ENCODE results near the gene CPNE6. TPM values are rescaled to one million over a fixed set of nuclear protein-coding genes. Genes with fewer than 3 reads are reported as not detected.

CPNE6 gene
- total RNA-seq, 2 donors from 2014 or later: not detected

GRCh38 chr14:24058260-24058950 is 13.0 kb upstream of the CPNE6 start:
- DNase-seq (peak; percentile 38 to 63 (median 48)), ATAC-seq (peak; percentile 87)
- Mint-ChIP-seq H3K4me3 (no peak overlapping the region), H3K27ac (no peak overlapping the region), H3K27me3 (peaks cover 15% of the 10 kb centered on the region), H3K36me3 (ENCODE audit: low read depth) (no peaks in the 10 kb centered on the region), H3K4me1 (peaks cover 4% of the 10 kb centered on the region)
- H3K9me3 ChIP-seq (ENCODE audit: control insufficient read depth, low read length, poor library complexity, severe bottlenecking): no peaks in the 10 kb centered on the region

GRCh38 chr14:24058951-24059475 is 12.3 kb upstream of the CPNE6 start:
- H3K27ac Mint-ChIP-seq: no peak overlapping the region
- H3K36me3 Mint-ChIP-seq (ENCODE audit: low read depth): no peaks in the 10 kb centered on the region
- peaks cover 4% of the 10 kb centered on the region for H3K4me1 Mint-ChIP-seq
- no peak overlapping the region for H3K4me3 Mint-ChIP-seq
- DNase-seq (no peak), ATAC-seq (no peak)
- peaks cover 12% of the 10 kb centered on the region for H3K27me3 Mint-ChIP-seq
- H3K9me3 ChIP-seq (ENCODE audit: control insufficient read depth, low read length, poor library complexity, severe bottlenecking): no peaks in the 10 kb centered on the region

GRCh38 chr14:24059841-24060388 is 11.4 kb upstream of the CPNE6 start:
- no peak for DNase-seq
- H3K27me3 Mint-ChIP-seq: peaks cover 3% of the 10 kb centered on the region
- H3K4me3 Mint-ChIP-seq: no peak overlapping the region
- no peaks in the 10 kb centered on the region for H3K9me3 ChIP-seq (ENCODE audit: control insufficient read depth, low read length, poor library complexity, severe bottlenecking)
- H3K4me1 Mint-ChIP-seq: peaks cover 4% of the 10 kb centered on the region
- H3K36me3 Mint-ChIP-seq (ENCODE audit: low read depth): no peaks in the 10 kb centered on the region
- no peak for ATAC-seq
- H3K27ac Mint-ChIP-seq: no peak overlapping the region

GRCh38 chr14:24060443-24060842 is 10.9 kb upstream of the CPNE6 start:
- no peak overlapping the region for H3K27ac Mint-ChIP-seq
- no peaks in the 10 kb centered on the region for H3K27me3 Mint-ChIP-seq
- H3K4me1 Mint-ChIP-seq: peaks cover 4% of the 10 kb centered on the region
- no peak overlapping the region for H3K4me3 Mint-ChIP-seq
- H3K36me3 Mint-ChIP-seq (ENCODE audit: low read depth): no peaks in the 10 kb centered on the region
- H3K9me3 ChIP-seq (ENCODE audit: control insufficient read depth, low read length, poor library complexity, severe bottlenecking): no peaks in the 10 kb centered on the region
- DNase-seq (no peak), ATAC-seq (no peak)

GRCh38 chr14:24060984-24061913 is 10.1 kb upstream of the CPNE6 start:
- no peak for DNase-seq
- H3K4me3 Mint-ChIP-seq: no peak overlapping the region
- H3K9me3 ChIP-seq (ENCODE audit: control insufficient read depth, low read length, poor library complexity, severe bottlenecking): no peaks in the 10 kb centered on the region
- H3K27ac Mint-ChIP-seq: no peak overlapping the region
- peaks cover 4% of the 10 kb centered on the region for H3K4me1 Mint-ChIP-seq
- no peaks in the 10 kb centered on the region for H3K36me3 Mint-ChIP-seq (ENCODE audit: low read depth)
- H3K27me3 Mint-ChIP-seq: no peaks in the 10 kb centered on the region
- no peak for ATAC-seq

- Mint-ChIP-seq H3K4me3 (no peak overlapping the region), H3K36me3 (ENCODE audit: low read depth) (no peaks in the 10 kb centered on the region), H3K27me3 (peaks cover 2% of the 10 kb centered on the region), H3K27ac (no peak overlapping the region), H3K4me1 (peaks cover 4% of the 10 kb centered on the region)
- ATAC-seq (no peak), DNase-seq (no peak)
- no peaks in the 10 kb centered on the region for H3K9me3 ChIP-seq (ENCODE audit: control insufficient read depth, low read length, poor library complexity, severe bottlenecking)
These were observed 9.0 kb upstream of the CPNE6 start for GRCh38 chr14:24062216-24062980.

GRCh38 chr14:24063263-24063836 is 8.0 kb upstream of the CPNE6 start:
- DNase-seq: no peak
- ATAC-seq: no peak
- H3K27me3 Mint-ChIP-seq: peaks cover 9% of the 10 kb centered on the region
- no peaks in the 10 kb centered on the region for H3K36me3 Mint-ChIP-seq (ENCODE audit: low read depth)
- no peak overlapping the region for H3K27ac Mint-ChIP-seq
- H3K9me3 ChIP-seq (ENCODE audit: control insufficient read depth, low read length, poor library complexity, severe bottlenecking): no peaks in the 10 kb centered on the region
- peaks cover 1% of the 10 kb centered on the region for H3K4me1 Mint-ChIP-seq
- H3K4me3 Mint-ChIP-seq: no peak overlapping the region

- H3K27me3 Mint-ChIP-seq: peaks cover 11% of the 10 kb centered on the region
- no peak overlapping the region for H3K27ac Mint-ChIP-seq
- DNase-seq: no peak
- no peak for ATAC-seq
- H3K4me1 Mint-ChIP-seq: no peaks in the 10 kb centered on the region
- H3K9me3 ChIP-seq (ENCODE audit: control insufficient read depth, low read length, poor library complexity, severe bottlenecking): no peaks in the 10 kb centered on the region
- no peak overlapping the region for H3K4me3 Mint-ChIP-seq
- no peaks in the 10 kb centered on the region for H3K36me3 Mint-ChIP-seq (ENCODE audit: low read depth)
These were observed 7.1 kb upstream of the CPNE6 start for GRCh38 chr14:24064091-24064795.

GRCh38 chr14:24064856-24065255 is 6.5 kb upstream of the CPNE6 start:
- Mint-ChIP-seq H3K36me3 (ENCODE audit: low read depth) (peaks cover 3% of the 10 kb centered on the region), H3K4me3 (no peak overlapping the region), H3K4me1 (no peaks in the 10 kb centered on the region), H3K27me3 (peaks cover 17% of the 10 kb centered on the region), H3K27ac (no peak overlapping the region)
- ATAC-seq: no peak
- no peaks in the 10 kb centered on the region for H3K9me3 ChIP-seq (ENCODE audit: control insufficient read depth, low read length, poor library complexity, severe bottlenecking)
- no peak for DNase-seq

- Mint-ChIP-seq H3K36me3 (ENCODE audit: low read depth) (peaks cover 3% of the 10 kb centered on the region), H3K4me3 (no peak overlapping the region), H3K27ac (no peak overlapping the region), H3K27me3 (peaks cover 22% of the 10 kb centered on the region), H3K4me1 (no peaks in the 10 kb centered on the region)
- DNase-seq: no peak
- no peak for ATAC-seq
- no peaks in the 10 kb centered on the region for H3K9me3 ChIP-seq (ENCODE audit: control insufficient read depth, low read length, poor library complexity, severe bottlenecking)
These were observed 6.0 kb upstream of the CPNE6 start for GRCh38 chr14:24065408-24065807.

GRCh38 chr14:24066496-24067132 is 4.7 kb upstream of the CPNE6 start:
- Mint-ChIP-seq H3K27me3 (peaks cover 30% of the 10 kb centered on the region), H3K4me1 (peaks cover 2% of the 10 kb centered on the region), H3K36me3 (ENCODE audit: low read depth) (peaks cover 3% of the 10 kb centered on the region), H3K27ac (no peak overlapping the region), H3K4me3 (no peak overlapping the region)
- DNase-seq: no peak
- ATAC-seq: no peak
- H3K9me3 ChIP-seq (ENCODE audit: control insufficient read depth, low read length, poor library complexity, severe bottlenecking): no peaks in the 10 kb centered on the region
